ENCODE data around the gene CNTNAP3. TPM values are rescaled to one million over a fixed set of nuclear protein-coding genes. Genes with fewer than 3 reads are reported as not detected.
"Not testable (repeated sequence)": the region's sequence is repeated elsewhere in the genome, so short reads cannot be mapped to it uniquely, and the experiment has no call there.

Gene CNTNAP3
- total and polyA plus RNA-seq, 2 of the 8 experiments (the other 6 are each of a cell fraction or from before 2014, with no cell fraction given): 2.8 to 9.0 TPM

DNA sequence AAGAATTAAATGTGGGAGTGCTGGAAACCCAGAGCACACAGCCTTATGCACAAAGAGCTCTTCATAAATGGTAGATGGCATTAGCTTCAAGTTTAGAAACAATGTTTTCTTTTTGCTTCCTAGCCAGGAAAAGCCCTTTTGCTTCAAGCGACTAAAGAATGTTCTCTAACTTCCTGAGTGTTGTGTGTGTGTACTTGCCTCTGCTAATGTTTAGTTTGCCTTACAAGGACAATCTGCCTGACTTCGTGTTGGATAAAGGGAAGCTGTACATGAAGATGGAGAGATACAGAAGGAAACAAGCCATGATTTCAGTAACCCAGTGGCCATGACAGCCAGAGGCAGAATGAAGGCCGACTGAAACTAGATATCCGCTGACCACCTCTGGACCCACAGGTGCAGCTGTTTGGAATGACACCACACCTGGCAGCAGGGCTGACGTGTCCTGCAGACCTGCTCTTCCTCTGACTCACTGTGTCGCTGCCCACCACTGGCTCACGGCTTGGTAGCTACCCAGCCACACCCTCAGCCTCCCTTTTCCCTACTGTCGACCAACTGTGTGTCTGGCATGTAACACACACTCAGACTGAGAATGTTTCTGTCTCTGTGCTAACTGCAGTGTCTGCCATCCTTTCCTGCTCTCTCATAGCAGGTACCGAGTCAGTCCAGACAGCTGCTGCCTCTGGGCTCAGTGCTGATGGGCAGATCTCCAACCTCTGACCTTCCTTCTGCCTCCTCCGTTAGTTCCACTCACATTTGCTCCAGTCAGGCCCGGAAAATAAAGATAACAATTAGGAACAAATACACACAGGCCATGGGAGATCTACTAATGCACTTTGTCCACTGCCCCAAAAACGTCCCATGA is 55.6 kb downstream of the CNTNAP3 start:
- H3K23me2 ChIP-seq (ENCODE audit: low read depth, low read length); H2BK12ac ChIP-seq (ENCODE audit: low read depth, low read length); H3K4me2 ChIP-seq (ENCODE audit: insufficient read depth in 1 of 2, low read depth in 2 of 2, low read length in 2 of 2); H2BK120ac ChIP-seq (replicated peaks; ENCODE audit: low read depth, low read length); H2AK5ac ChIP-seq (ENCODE audit: low read depth, low read length); H3K36me3 ChIP-seq (ENCODE audit: control insufficient read depth in 2 of 4, insufficient read depth in 4 of 4, low read length in 3 of 4); H4K5ac ChIP-seq (ENCODE audit: insufficient read length, low read depth, low read length); H3K4me1 ChIP-seq (replicated peaks in 1 of 4; ENCODE audit: control insufficient read depth in 3 of 4, insufficient read depth in 4 of 4, low read length in 3 of 4); CTCF ChIA-PET (ENCODE audit: partially characterized antibody); H3K56ac ChIP-seq (replicated peaks; ENCODE audit: insufficient read length, low read depth, low read length); POLR2A ChIA-PET (ENCODE audit: partially characterized antibody); H3K9ac ChIP-seq (replicated peaks in 1 of 4; ENCODE audit: extremely low read depth in 1 of 4, low read depth in 3 of 4, low read length in 3 of 4); H3K9me3 ChIP-seq (ENCODE audit: insufficient read depth in 2 of 2, low read depth in 1 of 2, low read length in 1 of 2); H3K4me3 ChIP-seq (ENCODE audit: extremely low read depth in 1 of 4, insufficient read depth in 2 of 4, low read depth in 3 of 4, low read length in 4 of 4); H3K27me3 ChIP-seq (replicated peaks in 1 of 4; ENCODE audit: control insufficient read depth in 3 of 4, extremely low read depth in 1 of 4, insufficient read depth in 3 of 4, low read length in 3 of 4); H3K14ac ChIP-seq (ENCODE audit: insufficient read length); DNase-seq (ENCODE audit: low read depth in 1 of 2, low spot score in 2 of 2); H3K27ac ChIP-seq (ENCODE audit: low read depth, low read length); H4K20me1 ChIP-seq (replicated peaks in 1 of 2; ENCODE audit: control insufficient read depth in 1 of 2, insufficient read depth in 2 of 2, low read length in 2 of 2); H4K8ac ChIP-seq (ENCODE audit: extremely low read depth, insufficient read depth, low read length); H2AFZ ChIP-seq (ENCODE audit: low read length); H3K4ac ChIP-seq (replicated peaks; ENCODE audit: insufficient read length, low read depth, low read length); H3K79me1 ChIP-seq (ENCODE audit: low read depth, low read length); H2BK15ac ChIP-seq (ENCODE audit: low read length); H3K23ac ChIP-seq (ENCODE audit: insufficient read length); H3K18ac ChIP-seq (ENCODE audit: extremely low read depth, low read length); H4K91ac ChIP-seq (replicated peaks; ENCODE audit: insufficient read length, low read length); FAIRE-seq; H2BK20ac ChIP-seq (ENCODE audit: low read length); H2BK5ac ChIP-seq (ENCODE audit: low read depth, low read length); H3K79me2 ChIP-seq (ENCODE audit: control insufficient read depth in 1 of 2, insufficient read depth in 2 of 2, low read length in 2 of 2): not testable (repeated sequence)
- WGBS, 2 experiments (ENCODE audit: extremely low coverage in 1 of 2, insufficient coverage in 1 of 2, insufficient read length in 1 of 2, insufficient replicate concordance in 2 of 2, low coverage in 1 of 2, low lambda C conversion rate in 2 of 2, missing lambda C conversion rate in 1 of 2): no CpG with 5 or more reads among the region's 12 CpGs

DNA sequence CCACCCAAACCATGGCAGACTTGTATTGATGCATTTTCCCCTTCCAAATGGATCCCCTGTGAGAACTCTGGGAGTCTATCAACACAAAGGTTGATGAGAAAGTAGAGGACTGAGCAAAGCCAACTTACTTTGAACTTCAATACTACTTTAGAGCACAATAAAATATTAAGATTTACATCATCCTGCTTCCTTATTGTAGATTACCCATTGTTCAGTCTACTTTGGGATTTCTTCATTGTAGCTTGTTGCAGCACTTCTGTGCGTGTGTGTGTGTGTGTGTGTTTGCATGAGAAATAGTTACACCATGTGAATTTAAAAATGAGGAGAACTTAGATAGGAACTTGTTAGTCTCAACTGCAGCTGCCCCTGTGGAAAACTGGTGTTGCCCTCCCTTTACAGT is 72.0 kb downstream of the CNTNAP3 start:
- FAIRE-seq; POLR2A ChIA-PET (ENCODE audit: partially characterized antibody); H3K23me2 ChIP-seq (ENCODE audit: low read depth, low read length); H3K4me3 ChIP-seq (ENCODE audit: extremely low read depth in 1 of 4, insufficient read depth in 2 of 4, low read depth in 3 of 4, low read length in 4 of 4); H3K9me3 ChIP-seq (ENCODE audit: insufficient read depth in 2 of 2, low read depth in 1 of 2, low read length in 1 of 2); H3K4me1 ChIP-seq (replicated peaks in 1 of 4; ENCODE audit: control insufficient read depth in 3 of 4, insufficient read depth in 4 of 4, low read length in 3 of 4); H2BK20ac ChIP-seq (ENCODE audit: low read length); H3K23ac ChIP-seq (ENCODE audit: insufficient read length); DNase-seq (ENCODE audit: low read depth in 1 of 2, low spot score in 2 of 2); H3K79me1 ChIP-seq (ENCODE audit: low read depth, low read length); H3K27me3 ChIP-seq (replicated peaks in 1 of 4; ENCODE audit: control insufficient read depth in 3 of 4, extremely low read depth in 1 of 4, insufficient read depth in 3 of 4, low read length in 3 of 4); H2BK12ac ChIP-seq (ENCODE audit: low read depth, low read length); H3K4ac ChIP-seq (replicated peaks; ENCODE audit: insufficient read length, low read depth, low read length); H3K9ac ChIP-seq (replicated peaks in 1 of 4; ENCODE audit: extremely low read depth in 1 of 4, low read depth in 3 of 4, low read length in 3 of 4); H3K56ac ChIP-seq (replicated peaks; ENCODE audit: insufficient read length, low read depth, low read length); H3K36me3 ChIP-seq (ENCODE audit: control insufficient read depth in 2 of 4, insufficient read depth in 4 of 4, low read length in 3 of 4); H3K27ac ChIP-seq (ENCODE audit: low read depth, low read length); CTCF ChIA-PET (ENCODE audit: partially characterized antibody); H3K18ac ChIP-seq (ENCODE audit: extremely low read depth, low read length); H4K20me1 ChIP-seq (replicated peaks in 1 of 2; ENCODE audit: control insufficient read depth in 1 of 2, insufficient read depth in 2 of 2, low read length in 2 of 2); H4K91ac ChIP-seq (replicated peaks; ENCODE audit: insufficient read length, low read length); H2BK15ac ChIP-seq (ENCODE audit: low read length); H2BK120ac ChIP-seq (replicated peaks; ENCODE audit: low read depth, low read length); H3K4me2 ChIP-seq (ENCODE audit: insufficient read depth in 1 of 2, low read depth in 2 of 2, low read length in 2 of 2); H3K14ac ChIP-seq (ENCODE audit: insufficient read length); H2AFZ ChIP-seq (ENCODE audit: low read length); H4K5ac ChIP-seq (ENCODE audit: insufficient read length, low read depth, low read length); H2BK5ac ChIP-seq (ENCODE audit: low read depth, low read length); H4K8ac ChIP-seq (ENCODE audit: extremely low read depth, insufficient read depth, low read length); H3K79me2 ChIP-seq (ENCODE audit: control insufficient read depth in 1 of 2, insufficient read depth in 2 of 2, low read length in 2 of 2); H2AK5ac ChIP-seq (ENCODE audit: low read depth, low read length): not testable (repeated sequence)
- WGBS, 2 experiments (ENCODE audit: extremely low coverage in 1 of 2, insufficient coverage in 1 of 2, insufficient read length in 1 of 2, insufficient replicate concordance in 2 of 2, low coverage in 1 of 2, low lambda C conversion rate in 2 of 2, missing lambda C conversion rate in 1 of 2): no CpG with 5 or more reads among the region's 1 CpG

Measured in H1 (cell line).